Stimulated activated CD8-positive, alpha-beta memory T cell treated with anti-CD3 and anti-CD28 coated beads, Interleukin-12 subunit alpha, Interleukin-12 subunit beta, amount 100 ng/mL, for 24 hours (primary cell): ENCODE measurements around the gene DCUN1D2.

Source experiments
- DNase-seq: peaks from one replicate; pipeline ENCODE4 v3.0.0-alpha.2; 2020; ENCODE audit errors: extremely low read depth

The DCUN1D2 gene

DNA sequence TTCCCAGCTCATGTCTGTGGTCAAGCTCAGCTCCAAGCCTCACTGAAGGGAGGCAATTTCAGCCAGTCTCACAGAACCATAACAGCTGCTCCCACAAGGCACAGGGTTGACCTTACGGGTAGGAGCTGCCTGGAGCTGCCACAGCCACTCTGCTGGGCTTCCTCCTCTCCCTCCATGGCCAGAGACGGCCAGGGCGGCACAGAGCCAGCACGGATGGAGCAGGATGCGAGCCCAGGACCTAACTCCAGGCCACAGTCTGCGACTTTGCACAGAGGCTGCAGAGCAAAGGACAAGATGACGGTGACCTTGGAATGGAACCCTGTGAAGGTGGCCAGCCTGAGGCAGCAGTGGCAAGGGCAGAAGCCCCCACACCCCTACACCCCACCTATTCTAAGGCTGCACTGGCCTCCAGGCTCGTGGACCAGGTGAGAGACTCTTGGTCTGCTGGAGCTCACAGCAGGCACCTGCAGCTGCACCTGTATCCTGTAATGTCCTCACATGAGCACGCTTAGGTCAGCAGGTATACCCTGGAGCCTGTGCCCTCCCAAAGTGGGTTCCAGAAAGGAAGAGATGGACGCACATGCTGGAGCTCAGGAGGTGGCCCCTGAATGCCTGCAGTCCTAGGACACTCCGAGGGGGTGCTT is 66.9 kb downstream of the DCUN1D2 start:
- no peak for DNase-seq

DNA sequence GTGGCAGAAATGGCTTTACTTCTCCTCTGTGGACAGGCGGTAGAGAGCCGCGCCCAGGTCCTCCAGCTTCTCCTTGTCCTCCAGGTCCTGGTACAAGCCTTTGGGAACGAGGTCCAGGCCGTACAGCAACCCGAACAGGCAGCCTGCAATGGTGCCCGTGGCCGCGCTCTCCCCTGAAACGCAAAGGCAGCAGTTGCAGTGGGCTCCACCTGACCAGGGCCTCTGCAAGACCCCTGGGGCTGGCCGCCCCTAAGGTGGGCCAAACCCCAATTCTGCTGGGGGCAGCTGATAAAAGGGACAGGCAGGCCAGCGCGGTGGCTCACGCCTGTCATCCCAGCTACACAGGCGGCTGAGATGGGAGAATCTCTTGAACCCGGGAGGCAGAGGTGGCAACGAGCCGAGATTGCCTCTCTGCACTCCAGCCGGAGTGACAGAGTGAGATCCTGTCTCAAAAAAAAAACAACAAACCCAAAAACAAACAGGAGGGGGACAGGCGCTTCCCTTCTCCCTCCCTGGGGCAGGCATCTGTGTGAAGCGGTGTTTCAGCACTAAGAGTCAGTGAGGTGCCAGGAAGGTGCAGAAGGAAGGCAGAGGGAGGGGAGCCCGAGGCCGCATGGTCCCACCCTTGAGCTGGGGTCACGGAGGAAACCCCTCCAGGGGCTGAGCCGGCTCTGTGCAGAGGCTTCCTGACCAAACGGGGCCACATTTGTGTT is 67.5 kb downstream of the DCUN1D2 start:
- DNase-seq = no peak

DNA sequence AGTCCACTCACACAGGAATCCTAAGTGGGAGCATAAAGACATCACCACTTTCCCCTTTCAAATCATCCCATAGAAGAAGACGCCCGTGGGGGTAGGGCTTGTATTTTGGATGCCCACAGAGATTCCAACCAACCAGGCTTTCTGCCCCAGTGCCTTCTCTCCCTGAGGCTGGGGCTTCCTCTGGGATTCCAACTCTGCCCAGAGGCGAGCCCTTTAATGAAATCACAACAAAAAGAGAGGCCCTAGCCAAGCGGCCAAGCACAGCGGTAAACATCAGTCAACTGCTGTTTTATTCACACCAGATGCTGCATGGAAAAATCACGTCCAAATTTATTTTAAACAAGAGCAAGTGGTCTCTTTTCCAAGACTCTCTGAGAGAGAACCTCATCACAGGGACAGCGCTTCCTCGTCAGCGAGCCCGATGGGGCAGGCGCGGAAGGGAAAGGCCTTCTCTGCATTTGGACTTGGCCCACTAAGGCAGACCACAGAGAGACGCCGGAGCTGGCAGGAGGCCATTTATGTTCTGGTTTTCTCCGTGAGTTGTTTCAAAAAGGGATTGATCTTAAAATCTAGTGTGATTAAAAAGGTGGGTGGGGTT is 68.7 kb downstream of the DCUN1D2 start:
- DNase-seq = no peak

DNA sequence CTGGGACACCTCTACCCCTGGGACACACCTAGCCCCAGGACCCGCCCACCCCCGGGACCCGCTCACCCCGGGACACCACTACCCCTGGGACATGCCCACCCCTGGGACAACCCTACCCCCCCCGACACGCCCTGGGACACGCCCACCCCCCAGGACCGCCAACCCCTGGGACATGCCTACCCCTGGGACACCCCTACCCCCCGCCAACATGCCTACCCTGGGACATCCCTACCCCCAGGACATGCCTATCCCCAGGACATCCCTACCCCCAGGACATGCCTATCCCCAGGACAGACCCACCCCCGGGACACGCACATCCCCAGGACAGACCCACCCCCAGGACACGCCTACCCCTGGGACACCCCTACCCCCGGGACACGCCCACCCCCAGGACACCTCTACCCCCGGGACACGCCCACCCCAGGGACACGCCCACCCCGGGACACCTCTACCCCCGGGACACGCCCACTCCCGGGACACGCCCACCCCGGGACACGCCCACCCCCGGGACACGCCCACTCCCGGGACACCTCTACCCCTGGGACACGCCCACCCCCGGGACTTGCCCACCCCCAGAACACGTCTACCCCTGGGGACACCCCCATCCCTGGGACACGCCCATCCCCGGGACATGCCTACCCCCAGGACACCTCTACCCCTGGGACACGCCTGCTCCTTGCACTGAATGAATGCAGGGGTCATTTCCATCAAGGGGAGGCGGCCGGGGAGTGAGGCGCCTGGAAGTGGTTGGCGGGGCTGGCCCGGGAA is 69.5 kb downstream of the DCUN1D2 start:
- no peak for DNase-seq

DNA sequence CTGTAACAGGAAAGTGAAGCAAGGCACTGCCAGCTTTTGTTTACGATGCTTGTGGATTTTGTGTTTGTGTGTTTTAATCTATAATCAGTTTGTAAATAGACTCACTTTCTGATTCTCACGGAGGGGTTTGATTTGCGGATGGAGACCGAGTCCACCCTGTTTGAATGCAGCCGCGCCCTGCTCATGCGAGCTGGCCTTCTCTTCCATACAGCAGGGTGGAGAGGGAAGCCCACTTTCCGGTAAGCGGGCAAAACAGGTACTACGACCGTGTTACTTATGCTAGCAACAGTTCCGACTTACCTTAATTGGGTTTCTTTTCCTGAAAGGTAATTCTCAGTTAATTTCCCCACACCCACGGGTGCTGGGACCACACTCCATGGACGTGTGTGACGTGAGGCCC is 70.3 kb downstream of the DCUN1D2 start:
- DNase-seq = no peak

DNA sequence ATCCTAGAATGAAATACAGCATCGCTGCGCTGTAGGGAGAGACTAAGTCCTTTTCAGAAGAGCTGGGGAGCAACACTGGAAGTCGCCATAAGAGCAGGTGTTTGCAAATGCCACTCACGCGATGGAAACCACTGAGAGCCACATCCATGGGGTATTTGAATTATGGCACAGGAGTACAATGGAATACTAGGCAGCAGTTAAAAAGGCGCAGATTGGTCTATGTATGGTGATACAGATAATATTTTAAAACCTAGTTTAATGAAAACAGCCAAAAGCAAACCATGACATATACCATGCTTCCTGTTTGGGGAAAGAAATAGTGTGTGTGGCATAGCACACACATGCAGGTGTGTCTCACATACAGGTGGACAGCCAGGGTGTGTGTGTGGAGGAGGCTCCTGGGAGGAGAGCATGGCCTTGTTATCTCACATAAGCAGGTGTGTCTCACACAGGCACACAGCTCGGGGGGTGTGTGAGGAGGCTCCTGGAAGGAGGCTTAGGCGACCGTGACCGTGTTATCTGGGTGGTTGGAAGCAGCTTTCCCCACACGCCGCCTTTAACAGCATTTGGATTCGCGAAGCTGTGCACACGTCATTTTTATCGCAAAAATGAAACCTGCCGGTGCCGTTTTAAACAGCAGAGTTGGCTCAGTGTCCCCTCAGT is 70.8 kb downstream of the DCUN1D2 start:
- no peak for DNase-seq

DNA sequence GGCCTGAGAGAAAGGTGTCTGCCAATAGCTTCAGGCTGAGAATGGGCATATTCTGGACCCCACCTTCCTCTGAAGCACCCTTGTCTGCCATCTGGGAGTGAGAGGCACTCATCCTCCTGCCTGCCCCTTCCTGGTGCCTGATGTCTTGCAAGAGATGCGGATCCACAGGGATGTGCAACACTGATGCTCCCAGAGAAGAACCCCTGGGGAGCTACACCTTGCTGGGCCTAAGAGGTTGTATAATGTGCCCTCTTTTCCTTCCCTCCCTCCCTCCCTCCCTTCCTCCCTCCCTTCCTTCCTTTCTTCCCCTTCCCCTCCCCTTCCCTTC is 71.8 kb downstream of the DCUN1D2 start:
- no peak for DNase-seq

DNA sequence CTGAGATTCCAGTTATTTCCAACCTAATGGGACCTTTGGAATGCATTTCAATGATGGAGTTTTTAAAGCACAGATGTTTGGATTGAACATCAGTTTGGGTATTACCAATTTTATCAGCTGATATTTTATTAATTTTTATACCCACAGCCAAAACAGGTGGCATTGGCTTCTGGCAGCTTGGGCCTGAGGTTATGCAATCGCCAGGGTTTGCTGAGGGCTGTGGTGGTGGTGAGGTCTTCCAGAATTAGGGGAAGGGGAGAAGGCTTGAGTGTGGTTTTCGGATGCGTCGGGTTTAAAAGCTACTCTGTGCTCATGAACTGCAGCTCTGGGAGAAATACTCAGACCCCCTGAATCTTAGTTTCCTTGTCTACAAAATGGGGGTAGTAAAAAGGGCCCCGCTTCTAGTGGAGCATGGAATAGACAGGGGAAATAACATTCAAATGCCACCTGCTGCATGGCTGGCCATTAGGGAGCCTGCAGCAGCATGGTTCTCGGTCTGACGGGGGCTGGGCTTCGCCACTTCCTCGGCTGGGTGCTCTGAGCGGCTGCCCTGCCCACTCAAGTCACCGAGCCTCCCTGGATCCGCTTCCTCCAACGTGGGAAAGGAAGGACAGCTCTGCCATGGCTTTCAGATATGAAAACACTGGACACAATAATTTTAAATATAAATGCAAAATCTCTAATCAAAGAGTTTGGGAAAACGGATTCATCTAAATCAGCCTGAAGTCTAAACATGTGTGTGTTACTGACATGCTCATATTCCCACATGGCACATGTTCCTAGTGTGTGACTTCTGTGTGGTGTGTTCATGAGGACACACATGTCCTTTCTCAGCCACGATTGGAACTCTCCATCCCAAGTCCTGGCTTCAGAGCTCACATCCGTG is 72.4 kb downstream of the DCUN1D2 start:
- no peak for DNase-seq

DNA sequence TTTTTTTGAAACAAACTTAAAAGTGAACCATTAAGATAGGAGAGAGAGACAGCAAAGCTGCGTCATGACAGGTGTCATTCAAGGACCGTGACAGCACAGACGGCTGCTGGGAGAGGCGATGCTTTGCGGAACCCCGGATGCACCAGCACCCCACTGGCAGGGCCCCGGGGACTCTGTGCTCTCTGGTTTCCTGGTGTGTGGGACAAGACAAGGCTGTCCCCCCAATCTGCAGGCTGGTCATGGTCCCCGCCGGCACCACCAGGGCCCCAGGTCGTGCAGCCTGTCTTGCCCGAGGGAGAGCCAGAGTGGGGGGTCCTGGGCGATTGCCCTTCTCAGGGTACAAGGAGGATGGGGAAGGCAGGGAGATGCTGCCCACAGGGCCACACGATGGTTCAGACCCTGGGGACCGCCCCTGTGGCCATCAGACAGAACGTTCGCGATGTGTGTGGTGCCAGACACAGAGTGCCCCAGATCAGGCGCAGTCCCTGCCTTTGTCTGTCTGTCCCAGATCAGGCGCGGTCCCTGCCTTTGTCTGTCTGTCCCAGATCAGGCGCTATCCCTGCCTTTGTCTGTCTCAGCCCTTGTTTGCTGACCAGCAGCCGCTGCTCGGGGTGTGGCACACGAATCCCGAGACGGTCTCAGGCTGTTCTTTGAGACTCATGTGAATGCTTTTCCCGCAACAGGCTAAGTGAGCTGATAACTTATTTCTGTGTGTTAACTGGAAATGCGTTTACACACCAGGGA is 73.3 kb downstream of the DCUN1D2 start:
- no peak for DNase-seq

DNA sequence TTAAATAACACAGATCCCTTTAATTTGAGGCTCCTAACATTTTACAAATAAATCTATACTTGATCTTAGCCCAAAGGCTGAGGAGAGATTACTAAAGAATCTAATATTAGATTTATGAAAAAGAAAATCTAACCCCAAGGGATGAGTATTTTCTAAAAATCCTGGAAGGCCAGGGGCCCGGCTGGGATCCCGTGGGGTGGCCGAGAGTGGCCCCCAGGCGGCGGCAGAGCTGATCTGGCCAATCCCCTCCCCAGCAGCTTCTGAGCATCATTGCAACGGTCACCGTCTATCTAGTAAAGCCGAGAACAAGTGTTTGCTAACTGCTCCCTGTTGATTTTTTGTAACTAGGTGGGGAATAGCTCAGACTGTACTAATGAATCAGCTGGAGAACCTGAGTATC is 74.7 kb downstream of the DCUN1D2 start:
- no peak for DNase-seq

DNA sequence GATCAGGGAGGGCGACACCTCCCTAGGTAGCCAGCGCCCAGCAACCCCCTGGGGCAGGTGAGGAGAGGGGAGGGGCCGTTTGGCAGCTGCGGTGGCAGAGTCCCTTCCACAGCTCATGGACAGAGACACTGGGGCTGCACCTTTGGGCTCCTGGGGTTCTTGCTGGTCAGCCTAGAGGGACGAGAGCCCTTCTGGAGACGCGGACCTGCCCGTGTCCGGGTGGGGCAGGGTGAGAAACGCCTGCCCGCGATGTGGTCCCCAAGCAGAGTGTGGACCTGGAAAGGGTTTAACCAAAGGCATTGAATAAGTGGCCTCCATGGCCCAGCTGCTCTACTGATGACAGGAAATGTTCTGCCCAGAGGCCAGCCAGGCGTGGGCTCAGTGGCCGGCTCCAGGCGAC is 75.5 kb downstream of the DCUN1D2 start:
- DNase-seq = no peak

DNA sequence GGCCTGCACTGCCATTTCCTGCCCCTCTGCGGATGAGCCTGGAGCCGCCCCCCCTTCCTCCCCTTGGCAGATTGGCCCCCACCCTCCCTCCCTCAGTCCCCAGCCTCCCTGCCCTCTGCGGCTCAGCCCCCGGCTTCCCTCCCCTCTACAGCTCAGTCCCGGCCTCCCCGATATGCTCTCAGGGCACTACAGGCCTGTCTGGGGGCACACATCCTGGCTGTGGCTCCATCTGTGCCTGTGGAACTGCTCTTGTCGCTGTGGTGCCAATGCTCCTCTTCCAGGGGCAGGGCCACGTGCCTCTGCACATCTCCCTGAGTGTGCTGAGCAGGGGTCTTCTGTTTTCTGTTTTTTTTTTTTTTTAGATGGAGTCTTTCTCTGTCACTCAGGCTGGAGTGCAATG is 76.2 kb downstream of the DCUN1D2 start:
- DNase-seq = no peak

DNA sequence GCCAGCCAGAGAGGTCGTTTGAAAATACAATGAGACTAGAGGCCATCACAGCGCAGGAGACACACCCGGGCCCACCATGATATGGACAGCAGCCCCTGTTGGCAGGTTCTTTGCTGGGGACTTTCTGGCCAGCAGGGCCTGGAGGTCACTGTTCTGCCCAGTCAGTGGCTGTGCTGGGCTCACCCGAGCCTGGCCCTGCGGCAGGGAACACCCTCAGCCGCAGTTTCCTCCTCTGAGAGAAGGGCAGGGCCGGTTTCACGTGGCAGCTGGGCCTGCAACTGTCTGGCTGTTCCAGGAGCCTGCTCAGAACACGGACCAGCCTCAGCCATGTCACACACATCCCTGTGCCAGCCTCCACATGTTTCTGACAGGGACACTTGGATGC is 76.6 kb downstream of the DCUN1D2 start:
- DNase-seq = no peak

DNA sequence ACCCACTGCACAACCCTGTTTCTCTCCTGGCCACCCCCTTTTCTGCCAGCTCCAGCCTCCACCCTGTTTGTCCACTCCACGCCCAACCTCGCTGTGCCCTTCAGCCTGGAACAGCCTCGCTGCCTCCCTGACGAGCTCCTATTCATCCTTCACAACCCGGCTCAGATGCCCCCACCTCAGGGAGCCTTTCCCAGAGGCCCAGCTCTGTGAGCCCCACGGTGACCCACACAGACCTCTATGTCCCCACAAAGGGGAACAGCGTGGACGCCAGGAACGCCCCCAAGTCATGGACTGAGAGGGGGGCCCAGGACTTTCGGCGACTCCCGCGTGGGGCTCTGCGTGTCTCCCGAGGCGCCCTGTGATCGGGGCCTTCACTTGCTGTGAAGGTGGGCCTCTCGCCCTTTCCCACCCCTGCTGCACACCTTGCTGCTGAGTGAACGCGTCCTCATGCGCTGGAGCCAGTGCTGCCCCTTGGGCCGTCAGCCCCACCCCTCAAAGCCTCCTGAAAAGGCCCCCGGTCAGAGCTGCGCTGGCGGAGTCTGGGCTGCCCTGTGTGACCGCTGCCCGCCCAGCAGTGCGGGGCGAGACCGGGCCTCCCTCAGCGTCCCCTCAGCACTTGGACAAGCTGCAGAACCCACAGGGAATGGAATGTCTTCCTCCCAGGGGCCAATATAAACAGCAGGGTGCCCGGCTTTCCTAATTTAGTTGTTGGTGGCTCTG is 77.2 kb downstream of the DCUN1D2 start:
- DNase-seq = no peak

DNA sequence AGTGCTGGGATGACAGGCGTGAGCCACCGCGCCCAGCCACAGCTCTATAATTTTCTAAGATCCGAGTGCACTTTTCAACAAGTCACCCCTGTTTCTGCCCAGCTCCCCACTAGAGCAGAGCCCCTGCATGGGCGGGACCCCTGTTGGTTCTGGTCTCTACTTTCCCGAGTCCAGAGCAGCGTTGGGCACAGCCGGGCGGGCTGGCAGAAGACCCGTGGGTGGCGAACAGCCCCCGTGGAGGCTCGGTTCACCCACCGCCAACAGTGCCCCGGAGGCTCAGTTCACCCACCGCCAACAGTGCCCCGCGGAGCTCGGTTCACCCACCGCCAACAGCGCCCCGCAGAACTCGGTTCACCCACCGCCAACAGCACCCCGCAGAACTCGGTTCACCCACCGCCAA is 78.1 kb downstream of the DCUN1D2 start:
- no peak for DNase-seq

DNA sequence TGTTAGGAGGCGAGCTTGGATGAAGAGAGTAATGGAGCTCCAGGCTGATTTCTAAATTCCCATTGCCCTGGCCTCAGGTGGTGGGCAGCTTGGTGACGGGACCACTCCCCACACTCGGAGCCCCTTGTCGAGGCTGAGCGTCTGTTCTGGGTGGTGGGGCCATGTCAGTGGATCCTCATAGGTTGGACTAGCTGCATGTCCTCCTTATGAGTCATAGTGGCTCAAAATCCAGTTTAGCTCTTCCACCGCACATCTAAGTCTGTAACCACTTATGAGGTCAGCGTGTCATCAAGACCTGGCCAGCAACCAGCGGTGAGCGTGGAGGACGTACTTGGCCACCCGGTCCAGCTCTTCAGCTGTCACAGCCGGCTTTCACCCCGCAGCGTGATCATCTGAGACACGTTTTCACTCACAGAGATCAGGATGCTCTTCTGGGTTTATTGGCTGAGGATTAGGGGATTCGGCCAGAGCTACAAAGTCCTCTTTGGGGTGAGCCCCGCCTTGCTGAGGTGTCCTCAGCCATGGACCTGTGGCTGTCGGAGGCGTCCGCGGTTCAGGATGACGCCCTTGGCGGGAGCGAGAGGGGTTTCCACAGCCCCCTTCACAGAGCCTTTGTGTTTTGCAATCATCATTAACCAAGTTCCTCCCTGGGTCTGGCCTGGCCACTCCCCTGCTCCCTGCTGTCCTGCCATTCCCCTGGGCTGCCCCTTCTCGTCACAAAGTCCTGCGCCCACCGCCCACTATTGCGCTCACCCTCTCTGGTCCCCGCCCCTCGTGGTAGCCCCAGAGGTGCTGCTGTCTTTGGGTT is 79.1 kb downstream of the DCUN1D2 start:
- no peak for DNase-seq

DNA sequence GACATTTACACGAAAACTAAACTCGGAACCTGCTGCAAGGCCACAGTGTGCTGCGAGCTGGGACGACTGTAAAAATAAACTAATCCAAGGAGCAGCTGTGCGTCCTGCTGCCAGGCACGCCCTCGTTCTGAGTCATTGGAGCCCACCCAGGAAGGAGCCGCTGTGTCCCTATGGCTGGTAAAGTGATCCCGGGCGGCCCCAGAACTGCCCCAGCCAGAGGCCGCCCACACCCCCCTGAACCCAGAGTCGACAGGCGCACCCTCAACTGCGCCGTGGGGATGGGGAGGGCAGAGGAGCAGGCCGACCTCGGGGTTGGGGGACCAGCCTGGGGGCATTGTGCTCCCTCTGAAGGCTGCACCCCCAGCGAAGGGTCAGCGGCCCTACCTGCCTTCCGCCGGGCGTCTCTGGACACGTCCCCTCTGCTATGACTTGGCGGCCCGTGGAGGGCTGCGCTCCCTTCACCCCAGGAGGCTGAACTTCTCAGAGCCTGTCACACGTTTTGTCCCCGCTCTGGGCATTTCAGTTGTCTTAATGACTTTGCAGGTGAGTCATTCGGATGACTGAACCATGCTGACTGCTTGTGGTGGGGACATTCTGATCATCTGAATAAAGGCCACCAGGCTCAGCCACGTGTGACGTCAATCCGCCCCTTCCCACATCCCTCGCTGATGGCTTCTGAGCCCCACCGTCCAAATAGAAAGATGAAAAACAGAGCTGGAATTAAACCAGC is 79.9 kb downstream of the DCUN1D2 start:
- no peak for DNase-seq

DNA sequence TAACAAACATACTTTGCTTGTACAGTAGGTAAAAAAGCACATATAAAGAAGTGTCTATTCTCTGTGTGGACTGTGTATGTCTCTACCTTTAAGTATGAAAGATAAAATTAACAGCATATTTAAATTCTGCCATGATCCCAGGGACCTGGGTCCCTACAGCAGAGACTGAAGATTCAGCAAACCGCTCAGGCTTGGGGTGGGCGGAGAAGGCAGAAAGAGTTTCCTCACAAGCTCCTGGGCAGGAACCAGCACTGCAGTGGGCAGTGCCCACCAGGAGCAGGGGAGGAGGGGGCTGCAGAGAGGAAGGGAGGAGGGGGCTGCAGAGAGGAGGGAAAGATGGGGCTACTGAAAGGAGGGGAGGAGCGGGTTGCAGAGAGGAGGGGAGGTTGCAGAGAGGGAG is 81.9 kb downstream of the DCUN1D2 start:
- no peak for DNase-seq
